Fibroblast of gingiva (primary cell): ENCODE results near the gene KRT33A.

Experiments used
- DNase-seq: peaks from one replicate; pipeline ENCODE4 v3.0.0-alpha.2; 2011; ENCODE audit warnings: low read depth

KRT33A gene

DNA sequence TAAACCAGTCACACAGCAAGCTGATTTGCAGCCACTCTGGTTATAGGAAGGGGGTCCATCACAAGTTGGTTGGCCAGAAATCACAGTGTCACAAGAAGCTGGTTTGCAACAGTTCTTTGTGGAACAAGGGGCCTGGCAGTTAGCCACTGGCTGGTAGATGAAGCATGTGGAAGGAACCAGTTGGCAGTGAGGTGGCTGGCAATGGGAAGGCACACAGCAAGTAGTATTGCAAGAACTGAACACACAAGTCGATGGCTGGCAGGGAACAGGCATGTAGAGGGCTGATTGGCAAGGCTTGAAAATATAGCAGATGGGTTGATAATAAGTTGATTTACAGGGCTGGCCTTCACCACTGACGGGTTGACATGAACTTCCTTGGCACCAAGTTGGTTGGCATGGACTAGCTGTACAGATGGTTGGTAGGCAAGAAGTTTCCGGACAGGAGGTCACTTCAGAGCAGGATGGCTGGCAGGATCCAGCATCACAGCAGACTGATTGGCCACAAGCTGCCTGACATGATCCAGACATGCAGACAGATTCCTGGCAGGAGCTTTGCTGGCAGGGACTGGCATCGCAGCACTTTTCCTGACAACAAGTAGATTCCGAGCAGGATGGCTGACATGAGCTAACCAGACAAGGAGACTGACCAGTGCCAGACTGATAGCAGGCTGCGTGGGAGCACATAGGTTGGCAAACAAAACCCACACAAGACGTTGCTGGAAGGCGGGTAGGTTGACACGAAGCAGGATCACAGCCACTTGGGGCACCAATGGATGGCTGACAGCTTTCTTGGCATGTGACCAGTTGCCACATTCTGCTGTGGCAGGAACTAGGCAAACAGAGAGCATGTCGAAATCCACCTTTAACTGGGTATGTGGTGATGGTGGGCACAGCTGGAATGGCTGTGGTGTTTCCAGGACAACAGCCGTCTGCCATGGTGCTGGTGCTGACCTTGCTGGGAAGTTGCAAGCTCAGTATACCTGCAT is 48.4 kb downstream of the KRT33A start, which contains the start of gene KRTAP29-1:
Gene KRTAP29-1, minus strand, starts transcription at position 936 of the 986 bp plus-strand sequence. Its CDS starts 0 bp downstream, at position 936.
- DNase-seq: peak; percentile 17

DNA sequence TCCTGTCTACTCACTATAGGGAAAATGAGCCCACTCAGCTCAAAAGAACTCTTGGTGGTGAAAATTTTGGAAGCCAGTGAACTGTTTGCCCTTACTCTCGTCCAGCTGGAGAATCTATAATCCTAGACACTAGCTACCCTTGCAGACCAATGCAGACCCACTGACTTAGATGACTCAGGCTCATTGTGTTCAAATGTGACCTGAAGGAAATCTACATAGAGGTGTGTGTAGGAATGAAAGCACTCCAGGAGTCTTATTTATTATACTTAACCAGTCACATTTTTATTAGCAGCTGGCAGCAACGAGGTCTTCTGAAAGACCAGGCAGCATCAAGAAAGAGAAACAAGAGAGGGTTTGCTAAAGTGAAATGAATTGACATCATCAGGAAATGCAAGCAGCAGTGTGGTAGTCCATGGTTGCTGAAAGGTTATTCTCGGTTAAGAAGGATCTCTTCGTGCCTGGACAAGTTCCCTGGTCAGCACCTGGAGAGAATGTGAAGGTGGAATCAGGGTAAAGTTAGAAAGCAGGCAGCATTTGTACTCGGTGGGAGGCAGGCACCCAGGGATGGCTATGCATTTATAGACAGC is 49.3 kb downstream of the KRT33A start:
- no peak for DNase-seq

DNA sequence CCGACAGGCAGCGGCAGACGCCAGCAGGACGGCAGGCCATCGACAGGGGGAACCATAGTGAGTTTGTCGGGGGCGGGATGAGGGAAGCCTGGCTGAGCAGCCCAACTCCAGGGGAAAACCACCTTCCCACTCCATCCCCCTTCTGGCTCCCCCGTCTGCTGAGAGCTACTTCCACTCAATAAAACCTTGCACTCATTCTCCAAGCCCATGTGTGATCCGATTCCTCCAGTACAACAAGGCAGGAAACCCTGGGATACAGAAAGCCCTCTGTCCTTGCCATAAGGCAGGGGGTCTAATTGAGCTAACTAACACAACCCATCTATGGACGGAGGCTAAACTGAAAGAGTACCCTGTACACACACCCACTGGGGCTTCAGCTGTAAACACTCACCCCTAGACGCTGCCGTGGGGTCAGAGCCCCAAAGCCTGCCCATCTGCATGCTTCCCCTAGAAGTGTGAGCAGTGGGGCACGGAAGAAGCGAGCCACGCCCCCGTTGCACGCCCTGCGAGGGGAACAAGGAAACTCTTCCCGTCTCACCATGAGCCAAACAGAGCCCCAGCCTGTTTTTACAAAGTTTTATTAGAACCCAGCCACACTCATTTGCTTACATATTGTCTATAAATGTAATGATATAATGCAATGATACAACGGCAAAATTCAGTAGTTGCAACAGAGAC is 52.0 kb downstream of the KRT33A start:
- no peak for DNase-seq

- no peak for DNase-seq
Observed at GRCh38 chr17:41296846-41297245, 53.8 kb downstream of the KRT33A start.
